Bone marrow (tissue), 2 donors: ENCODE results near the gene OBSL1.

Experiments used
- DNase-seq, 2 donors: peaks; one replicate each; lab custom pipeline; 2025; lab: John Stamatoyannopoulos, UW

Gene OBSL1

DNA sequence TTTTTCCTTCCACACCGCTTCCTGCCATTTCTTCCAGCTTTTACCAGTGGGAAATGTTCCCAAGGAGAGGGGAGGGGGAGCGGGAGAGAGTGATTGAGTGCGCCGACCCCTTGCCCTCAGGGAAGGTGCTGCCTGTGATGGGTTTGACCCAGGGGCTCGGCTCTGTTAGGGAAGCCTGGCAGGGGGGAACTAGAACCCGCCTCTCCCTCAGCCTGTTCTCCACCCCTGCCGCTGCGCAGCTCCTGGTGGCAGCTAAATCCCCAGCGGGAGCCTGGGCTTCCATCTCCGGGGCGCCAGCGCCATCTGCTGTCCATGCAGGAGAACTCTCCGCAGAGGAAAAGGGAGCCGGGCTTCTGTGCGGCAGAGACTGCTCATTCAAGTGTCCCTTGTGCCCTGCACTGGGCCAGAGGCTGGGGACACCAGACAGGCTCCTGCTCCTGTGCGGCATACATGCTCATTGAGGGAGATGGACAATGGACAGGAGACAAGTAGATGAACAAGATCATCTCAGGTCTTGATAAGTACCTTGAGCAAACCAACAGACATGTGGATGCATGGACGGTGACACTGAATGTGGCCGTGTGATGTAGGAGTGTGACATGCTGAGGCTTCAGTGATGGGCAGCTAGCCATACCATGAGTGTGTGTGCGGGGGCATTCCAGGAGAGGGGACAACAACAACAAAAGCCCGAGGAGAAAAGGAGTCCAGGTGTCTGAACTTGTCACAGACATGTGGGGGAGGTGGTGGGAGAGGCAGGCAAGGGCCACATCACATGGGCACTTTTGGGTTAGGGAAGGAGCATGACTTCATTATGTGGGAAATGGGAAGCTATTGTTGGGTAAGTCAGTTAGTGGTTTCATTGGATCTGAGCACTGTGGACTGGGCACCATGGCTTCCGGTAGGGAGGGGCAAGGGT is 41.0 kb downstream of the OBSL1 start:
- DNase-seq, result peak; percentile 51 to 74

DNA sequence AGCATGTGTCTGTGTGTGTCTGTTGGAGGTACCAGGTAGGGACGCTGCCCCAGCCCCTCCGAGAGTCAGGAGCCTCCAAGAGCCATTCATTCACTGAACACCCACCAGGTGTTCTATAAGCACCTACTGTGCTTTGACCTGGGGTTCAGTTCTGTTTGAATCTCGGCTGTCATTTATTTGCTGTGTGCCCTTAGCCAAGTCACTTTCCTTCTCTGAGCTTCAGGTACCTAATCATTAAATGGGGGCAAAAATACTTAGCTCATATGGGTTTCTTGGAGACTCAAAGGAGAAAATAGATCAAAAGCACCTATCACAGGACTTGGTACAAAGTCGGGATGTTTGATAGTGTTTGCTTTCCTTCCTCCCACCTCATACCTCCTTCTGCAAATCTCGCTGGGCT is 43.9 kb downstream of the OBSL1 start:
- DNase-seq, result no peak

DNA sequence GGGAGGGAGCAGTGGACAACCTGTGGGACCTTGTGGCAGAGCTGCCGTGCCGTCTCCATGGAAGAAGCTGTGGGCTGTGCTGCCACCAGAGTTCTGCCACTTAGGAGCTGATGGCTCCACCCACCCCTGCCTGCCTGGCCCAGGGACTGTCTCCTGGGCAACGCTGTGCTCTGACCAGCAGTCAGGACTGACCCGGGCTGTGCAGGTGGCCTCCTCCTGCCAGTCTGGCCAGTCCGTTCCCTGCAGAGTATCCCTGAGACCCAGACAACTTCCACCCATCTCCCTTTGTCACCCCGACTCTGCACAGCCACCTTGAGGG is 44.3 kb downstream of the OBSL1 start:
- no peak for DNase-seq

DNA sequence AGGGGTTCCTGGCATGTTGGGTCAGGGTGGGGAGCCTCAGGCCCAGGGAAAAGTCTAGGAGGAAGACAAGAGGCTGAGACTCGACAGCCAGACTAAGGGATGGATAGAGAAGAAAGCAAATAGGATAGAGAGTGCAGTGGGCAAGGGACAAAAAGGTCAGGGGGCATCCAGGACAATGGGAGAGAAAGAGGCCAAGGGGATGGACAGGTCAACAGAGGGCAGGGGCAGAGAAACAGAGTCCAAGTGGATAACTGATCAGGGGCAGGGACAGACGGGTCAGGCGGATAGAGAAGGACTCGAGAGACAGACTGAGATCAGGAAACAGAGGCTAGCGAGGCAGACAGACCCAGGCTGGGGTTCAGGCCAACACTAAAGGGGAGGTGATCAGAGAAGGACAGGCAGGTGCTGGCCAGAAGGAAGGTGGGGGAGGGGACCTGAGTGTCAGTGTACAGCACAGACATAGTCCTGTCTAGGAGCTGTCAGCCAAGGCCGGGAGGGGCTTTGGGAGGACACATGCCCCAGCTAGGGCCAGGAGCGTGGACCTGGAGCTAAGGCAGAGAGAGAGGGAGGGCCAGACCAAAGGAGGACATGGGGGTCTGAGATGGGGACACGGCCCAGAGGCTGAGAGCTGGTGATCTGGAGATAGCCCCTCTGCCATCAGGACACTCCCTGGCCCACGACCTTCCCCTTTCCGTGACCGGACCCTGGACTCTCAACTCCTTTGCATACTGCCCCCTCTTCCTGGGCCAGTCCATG is 44.8 kb downstream of the OBSL1 start:
- no peak for DNase-seq

DNA sequence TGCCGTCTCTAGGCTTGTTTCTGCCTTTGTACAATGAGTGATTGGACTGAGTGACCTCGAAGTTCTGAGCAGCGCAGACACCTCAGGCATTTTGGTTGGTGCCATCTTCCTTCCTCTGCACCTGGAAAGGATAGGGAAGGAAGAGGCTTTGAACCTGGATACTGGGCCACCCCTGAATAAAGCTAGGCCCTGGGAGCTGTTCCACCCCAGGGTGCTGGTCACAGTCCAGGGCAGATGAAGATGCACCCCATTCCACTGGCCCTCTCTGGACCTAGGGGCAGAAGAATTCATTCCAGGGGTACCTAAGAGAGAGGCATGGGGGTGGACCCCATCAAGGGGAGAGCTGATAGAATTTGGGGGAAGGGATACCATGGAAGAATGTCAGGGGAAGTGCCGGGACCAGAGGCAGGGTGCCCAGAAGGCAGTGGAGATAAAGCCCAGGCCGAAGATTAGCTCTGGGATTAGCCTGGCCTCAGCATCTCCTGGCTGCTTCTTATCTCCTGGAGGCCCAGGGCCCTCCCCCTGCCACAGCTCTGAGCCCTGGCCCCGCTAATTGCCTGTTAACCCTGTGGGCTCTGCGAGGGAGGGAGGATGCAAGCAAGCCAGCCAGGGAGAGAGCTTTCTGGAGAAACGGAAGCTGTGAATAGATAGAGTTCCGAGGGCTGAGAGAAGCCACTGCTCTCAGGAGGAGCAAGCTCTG is 45.7 kb downstream of the OBSL1 start:
- DNase-seq, result no peak

DNA sequence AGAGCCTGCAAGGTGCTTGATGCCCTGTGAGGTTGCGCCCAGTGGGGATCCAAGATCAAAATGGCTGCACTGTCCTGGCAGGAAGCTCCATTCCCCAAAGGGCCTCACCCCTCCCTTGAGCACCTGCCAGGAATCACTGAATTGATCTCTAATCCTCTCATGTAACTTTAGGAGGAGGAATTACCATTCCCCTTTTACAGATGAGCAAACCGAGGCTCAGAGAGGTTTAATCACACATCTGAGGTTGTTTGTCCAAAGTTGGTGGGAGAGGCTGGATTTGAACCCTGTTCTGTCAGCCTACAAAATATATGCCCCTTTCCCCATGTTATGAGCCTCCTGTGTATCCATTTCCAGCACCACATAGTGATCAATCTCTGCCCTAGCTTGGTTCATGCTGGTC is 46.5 kb downstream of the OBSL1 start:
- DNase-seq, result no peak

DNA sequence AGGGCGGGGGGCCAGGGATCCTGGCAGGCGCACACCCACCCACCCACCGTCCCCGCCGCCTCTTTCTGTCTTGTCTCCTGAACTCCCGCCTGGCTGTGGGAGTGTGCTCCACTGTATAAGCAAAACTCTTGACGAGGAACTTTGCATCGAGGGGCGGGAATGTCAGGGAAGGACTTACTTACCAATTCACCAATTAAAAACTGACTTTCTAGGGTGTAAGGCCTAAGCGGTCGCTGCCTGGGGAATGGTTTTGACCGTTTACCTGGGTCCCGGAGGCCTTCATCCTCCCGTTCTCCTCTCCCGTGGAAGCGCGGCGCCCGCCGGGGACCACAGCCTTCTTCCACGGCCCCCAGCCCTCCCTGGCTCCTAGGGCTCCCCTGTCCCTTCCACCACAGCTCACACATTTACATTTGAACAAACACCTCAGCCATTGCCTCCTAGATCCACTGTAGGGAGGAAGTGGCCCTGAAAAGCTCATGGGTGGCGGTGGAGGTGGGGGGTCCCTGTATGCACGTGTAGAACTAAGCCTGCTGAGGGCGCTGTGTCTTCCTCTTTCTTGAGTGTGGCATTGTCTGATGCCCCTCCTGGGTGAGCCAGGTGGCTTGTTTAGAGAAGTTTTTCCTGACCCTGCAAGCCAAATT is 48.2 kb downstream of the OBSL1 start:
- DNase-seq, result no peak

DNA sequence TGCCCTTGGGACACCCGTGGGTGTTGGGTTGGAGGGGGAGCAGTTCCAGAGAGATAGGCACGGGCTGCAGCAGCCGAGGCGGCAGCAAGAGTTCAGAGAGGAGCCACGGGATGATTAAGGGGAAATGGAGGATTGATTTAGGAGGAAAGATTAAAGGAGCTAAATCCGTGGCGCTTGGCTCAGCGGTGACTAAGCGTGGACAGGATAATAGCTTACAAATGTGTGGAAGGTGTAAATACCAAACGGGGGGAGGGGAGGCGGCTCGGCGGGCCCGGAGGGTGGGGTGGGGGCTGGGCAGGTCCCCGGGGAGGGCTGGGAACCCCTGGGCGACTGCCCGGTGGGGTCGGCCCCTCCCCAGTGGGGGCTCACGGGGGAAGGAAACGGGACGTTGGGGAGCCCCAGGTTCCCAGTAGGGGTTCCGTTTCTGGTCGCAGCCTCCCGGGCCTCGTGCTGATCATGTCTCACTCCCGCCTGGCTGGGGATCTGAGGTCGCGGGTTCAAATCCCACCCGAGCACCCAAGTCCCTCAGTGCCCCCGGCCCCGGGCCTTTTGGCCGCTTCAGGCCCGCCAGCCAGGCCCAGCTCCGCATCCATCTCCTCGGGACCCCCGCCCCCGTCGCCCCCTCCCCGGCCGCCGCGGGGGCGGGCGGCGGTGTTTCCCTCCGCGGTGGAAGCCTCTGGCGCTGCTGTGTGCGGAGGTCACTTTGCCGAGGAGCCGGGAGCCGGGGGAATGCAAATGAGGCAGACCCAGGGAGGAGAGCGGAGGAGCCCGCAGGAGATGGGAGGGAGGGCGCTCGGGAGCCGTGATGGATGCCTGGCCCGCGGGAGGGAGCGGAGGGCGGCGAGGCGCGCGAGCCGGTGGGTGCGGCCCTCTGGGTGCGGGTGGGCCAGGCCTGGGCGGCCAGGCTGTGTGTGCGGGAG is 49.0 kb downstream of the OBSL1 start:
- DNase-seq, result no peak

DNA sequence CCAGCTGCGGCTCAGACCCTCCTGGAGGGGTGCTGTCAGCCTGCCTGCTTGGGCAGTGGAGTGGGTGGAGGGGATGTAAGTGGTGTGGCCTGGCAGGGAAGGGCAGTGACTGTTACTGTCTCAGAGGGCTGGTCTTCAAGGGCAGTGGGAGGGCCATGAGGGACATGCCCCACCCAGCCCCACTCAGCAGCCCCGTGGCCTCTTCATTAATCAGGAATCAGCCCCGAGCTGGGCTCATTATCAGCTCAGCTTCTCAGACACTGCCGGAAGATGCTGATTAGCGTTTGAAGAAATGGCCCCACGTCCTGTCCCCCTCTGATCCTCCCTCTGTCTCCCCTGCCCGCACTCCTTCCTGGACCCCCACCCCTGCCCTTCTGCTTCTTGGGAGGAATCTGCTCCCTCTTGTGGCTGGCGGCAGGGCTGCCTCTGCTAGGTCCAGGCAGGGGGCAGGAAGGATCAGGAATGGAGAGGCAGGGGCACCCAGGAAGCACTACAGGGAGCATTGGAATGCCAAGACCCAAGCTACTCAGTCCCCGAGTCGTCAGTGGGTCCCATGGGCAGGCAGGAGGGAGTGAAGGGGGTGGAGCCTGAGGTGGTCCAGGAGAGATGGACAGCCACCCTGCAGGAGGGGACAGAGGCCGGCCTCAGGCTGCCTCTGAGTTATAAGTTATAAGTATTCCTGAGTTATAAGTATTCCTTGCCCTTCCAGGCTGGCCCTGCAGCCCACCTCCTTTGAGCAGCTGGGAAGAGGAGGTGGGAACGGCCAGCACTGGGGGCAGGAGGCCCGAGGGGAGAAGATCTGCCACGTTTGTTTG is 50.1 kb downstream of the OBSL1 start:
- no peak for DNase-seq

DNA sequence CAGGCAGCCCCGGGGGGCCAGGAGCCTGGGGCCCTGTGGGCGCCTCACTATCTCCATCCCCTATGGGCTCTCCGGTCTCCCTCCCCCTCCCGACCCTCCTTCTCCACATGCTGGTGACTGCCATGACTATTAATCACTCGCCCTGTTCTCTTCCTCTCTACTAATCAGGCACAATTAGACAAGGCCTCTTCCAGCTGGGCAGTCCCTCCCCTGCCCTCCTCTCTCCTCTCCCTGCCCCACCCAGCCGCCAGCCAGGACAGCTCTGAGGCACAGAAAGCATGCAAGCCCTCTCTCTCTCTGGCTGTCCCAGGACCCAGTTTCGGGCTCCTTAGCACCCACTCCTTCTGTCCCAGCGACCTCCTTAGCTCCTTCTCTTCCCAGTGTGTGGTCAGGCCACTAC is 51.3 kb downstream of the OBSL1 start:
- no peak for DNase-seq

DNA sequence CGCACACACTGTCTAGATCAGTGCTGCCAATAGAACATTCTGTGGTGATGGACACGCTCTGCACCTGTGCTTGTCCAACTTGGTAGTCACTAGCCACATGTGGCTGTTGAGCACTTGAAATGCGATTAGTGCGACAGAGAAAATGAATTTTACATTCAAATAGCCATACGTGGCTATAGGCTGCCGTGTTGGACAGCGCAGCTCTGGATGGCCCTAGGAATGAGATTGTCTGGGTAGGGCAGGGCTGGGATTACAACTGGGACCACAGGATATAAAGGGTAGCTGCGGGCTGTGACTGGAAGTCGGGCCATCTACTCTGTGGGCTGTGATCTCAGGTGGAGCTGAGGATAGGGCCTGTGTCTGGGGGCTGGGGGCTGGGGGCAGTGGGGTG is 51.8 kb downstream of the OBSL1 start:
- no peak for DNase-seq

DNA sequence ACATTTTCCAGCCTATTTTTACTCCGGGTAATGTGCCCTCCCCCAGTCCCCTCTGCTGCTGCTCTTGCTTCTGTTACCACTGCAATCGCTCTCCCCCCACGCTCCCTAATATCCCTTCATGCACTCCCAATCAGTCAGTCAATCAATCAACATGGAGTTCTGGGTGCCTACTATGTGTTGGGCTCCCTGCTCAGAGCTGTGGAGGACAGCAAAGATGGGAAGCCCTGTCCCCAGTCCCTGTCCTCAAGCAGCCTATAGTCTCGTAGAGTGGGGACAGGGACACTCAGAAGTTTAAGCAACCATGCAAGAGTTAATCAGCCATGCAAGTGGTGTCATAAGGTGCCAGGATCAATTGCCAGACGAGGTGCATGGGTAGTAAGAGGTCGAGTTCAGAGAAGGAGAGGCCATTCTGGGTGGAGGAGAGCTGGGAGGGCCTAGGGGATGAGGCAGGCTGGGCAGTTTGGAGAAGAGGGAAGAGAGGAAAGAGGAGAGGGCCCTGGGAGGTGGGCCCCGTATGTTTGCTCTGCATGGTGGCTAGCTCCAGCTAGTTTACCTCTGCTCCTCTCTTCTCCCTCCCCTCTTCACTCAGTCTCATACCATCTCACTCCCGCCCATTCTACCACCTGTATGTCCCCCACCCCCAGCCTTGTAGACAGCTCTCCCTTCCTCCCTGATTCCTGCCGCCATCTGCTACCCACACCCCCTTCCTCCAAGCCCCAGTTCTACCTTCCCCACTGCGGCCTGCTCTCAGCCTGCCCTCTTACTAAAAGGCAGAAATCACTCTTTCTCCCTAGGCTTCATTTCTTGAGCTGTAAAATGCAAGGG is 53.2 kb downstream of the OBSL1 start:
- DNase-seq, result no peak

DNA sequence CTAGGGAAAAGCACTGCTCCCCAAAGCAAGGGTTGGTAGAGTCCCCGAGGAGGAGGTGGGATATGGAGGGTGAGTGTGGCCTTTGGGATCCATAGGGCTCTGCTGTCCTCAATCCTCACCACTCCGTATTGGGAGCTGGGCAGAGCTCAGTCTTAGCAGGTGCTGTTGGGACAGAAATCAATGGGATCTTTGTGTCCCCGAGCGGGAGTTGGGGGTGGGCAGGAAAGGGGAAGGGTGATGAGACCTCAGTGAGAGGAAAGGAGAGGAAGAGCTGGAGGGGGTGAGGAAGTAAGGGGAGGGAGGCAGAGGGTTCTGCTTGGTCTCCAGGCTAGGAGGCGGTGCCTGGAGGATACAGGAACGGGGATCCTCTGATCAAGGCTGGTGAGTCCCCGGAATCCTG is 54.5 kb downstream of the OBSL1 start:
- DNase-seq, result no peak

DNA sequence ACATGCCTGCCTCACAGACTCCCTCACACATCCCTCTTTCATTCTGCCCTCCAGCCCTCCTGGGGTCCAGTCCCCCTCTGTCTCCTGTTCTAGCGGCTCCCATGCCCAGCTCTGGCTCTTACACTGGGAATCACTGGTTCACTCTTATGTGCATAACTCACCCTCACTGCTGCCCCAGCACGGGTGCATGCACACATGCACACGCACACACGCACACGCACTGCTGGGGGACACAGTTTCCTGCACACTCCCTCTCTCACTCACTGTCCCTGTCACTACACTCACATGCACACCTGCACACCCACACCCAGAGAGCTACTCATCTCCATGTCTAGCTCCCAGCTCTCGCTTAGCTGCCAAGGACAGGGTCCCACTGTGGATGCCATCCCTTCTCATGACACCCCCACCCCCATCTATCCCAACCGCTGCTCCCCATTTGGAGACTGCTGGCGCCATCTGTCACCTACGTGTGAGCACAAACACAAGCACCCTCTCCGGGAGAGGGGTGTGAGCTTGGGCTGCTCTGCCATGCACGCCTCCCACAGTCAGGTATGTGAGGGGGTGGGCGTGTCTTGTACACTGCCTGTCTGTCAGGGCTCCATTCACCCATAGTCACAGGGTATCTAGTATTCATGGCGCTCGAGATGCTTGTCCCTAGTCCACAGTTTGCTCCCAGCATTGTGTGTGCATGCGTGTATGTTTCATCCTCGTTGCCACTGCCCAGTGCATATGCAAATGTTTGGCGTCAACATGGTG is 55.3 kb downstream of the OBSL1 start:
- DNase-seq, result no peak

DNA sequence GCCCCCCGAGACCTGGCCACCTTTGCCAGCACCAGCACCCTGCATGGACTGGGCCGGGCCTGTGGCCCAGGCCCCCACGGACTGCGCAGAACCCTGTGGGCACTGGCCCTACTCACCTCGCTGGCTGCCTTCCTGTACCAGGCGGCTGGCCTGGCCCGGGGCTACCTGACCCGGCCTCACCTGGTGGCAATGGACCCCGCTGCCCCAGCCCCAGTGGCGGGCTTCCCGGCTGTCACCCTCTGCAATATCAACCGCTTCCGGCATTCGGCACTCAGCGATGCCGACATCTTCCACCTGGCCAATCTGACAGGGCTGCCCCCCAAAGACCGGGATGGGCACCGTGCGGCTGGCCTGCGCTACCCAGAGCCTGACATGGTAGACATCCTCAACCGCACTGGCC is 56.5 kb downstream of the OBSL1 start:
- no peak for DNase-seq

DNA sequence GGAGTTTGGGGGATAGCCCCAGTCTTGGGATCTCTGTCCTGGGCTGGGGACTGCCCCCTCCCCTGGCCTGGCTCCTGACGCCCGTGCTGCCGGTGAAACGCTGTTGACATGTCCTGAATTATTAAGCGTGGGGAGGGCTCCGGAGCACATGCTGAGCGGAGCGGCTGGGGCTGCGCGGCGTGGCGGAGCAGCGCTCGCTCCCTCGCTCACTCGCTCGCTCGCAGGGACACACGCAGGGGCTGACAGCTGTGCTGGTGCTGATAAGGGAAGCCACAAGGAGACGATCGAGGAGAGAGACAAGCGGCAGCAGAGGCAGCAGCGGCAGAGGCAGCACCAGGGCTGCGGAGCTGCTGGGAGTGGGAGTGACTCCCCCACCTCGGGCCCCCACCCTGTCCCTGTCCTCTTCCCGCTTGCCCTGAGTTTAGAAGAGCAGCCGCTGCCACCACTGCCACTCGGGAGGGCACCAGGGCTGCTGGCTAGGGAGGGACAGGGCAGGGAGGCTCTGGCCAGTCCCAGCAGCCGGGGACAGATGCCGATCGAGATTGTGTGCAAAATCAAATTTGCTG is 57.1 kb downstream of the OBSL1 start, which contains the start of gene ASIC4:
ASIC4 (plus strand) TSS at position 287 of the 566 bp plus-strand sequence; CDS start at position 530, 243 bp downstream.
- peak in 1 of 2 donors; percentile 34 for DNase-seq

DNA sequence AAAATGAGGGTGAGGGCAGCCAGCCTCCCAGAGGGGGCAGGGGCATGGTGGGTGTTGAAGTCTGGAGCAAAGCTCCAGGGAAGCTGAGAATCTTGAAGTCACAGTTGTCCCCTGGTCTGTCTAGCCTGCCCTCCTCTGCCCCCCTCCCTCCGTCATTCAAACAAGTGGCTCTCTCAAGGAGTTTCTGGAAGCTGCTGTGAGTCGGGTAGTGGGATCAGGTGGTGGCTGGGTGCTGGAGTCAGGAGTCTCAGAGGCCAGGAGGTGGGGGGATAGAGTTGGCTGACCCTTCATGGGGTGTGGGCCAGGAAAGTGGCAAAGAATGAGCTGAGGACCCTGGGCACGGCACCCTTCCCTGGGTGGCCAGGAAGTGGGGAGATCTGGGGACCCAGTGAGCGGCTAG is 57.6 kb downstream of the OBSL1 start:
- DNase-seq, result no peak

DNA sequence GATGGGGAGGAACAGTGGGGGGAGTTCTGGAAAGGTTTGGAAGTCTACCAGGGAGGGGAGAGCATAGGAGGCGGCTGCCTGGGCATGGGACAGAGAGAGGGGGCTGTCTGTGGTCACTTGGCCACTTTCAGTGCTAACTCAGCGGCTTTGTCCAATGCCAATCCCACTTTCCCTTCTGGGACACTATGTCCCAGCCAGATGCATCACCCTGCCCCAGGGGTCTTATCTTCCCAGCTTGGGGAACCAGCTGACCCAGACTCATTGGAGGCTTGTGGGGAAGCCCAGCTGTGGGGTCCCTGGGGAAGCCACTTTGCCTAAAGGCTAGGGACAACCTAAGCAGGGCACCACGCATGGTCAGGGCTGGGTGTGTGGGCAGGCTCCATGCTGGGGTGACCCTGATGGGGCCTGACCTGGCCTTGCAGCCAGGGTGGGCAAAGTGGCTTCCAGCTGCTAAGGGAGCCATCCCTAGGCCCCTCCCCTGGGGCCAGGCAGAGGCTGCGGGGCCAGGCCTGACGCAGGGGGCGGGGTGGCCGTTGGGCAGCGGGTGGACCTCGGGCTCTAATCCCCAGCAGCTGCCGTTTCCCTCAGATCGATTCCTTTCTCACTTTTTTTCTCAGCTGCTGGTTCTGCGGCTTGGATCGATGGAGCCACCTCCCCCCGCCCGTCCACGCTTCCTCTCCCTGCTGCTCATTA is 58.7 kb downstream of the OBSL1 start:
- no peak for DNase-seq
